ENCODE data around the gene CENPF. TPM values are rescaled to one million over a fixed set of nuclear protein-coding genes. Genes with fewer than 3 reads are reported as not detected.

Gene CENPF
- total and polyA plus RNA-seq, 11 donors: 0.04 to 8.8 (median 0.70) TPM

- H3K9me3 ChIP-seq: no peaks in the 10 kb centered on the region
- no peaks in the 10 kb centered on the region for H3K4me1 ChIP-seq
- ATAC-seq: no peak
- no peak overlapping the region for H3K27ac ChIP-seq
- no peaks in the 10 kb centered on the region for H3K27me3 ChIP-seq
- DNase-seq: no peak
- TF ChIP-seq POLR2A (IDR thresholded peaks at IDR 0.05) (no peak), CTCF (IDR thresholded peaks at IDR 0.05) (no peak)
- H3K4me3 ChIP-seq: no peak overlapping the region
- intact Hi-C loops (cut with DNase I): no loop called here
- H3K36me3 ChIP-seq: peaks cover 0 to 8% (median 0%) of the 10 kb centered on the region in 9 donors
- 89 to 97% (median 95%) methylated on average over 6 of the region's 6 CpGs for WGBS, 4 donors
Observed at GRCh38 chr1:214640431-214641213, 37.6 kb downstream of the CENPF start.

- Histone ChIP-seq H3K4me1 (no peaks in the 10 kb centered on the region), H3K27me3 (no peaks in the 10 kb centered on the region), H3K36me3 (peaks cover 0 to 8% (median 0%) of the 10 kb centered on the region in 9 donors), H3K4me3 (no peak overlapping the region), H3K27ac (no peak overlapping the region), H3K9me3 (no peaks in the 10 kb centered on the region)
- WGBS, 4 donors: 84 to 94% (median 93%) methylated on average over 2 of the region's 2 CpGs
- ATAC-seq (no peak), DNase-seq (no peak)
- TF ChIP-seq POLR2A (IDR thresholded peaks at IDR 0.05) (no peak), CTCF (IDR thresholded peaks at IDR 0.05) (no peak)
- intact Hi-C loops (cut with DNase I): no loop called here
Observed at GRCh38 chr1:214641214-214641895, 38.4 kb downstream of the CENPF start.

- H3K27ac ChIP-seq: no peak overlapping the region
- H3K36me3 ChIP-seq: peaks cover 0 to 8% (median 0%) of the 10 kb centered on the region in 9 donors
- DNase-seq: no peak
- no peaks in the 10 kb centered on the region for H3K4me1 ChIP-seq
- no peaks in the 10 kb centered on the region for H3K27me3 ChIP-seq
- H3K9me3 ChIP-seq: no peaks in the 10 kb centered on the region
- ATAC-seq: no peak
- H3K4me3 ChIP-seq: no peak overlapping the region
- 78 to 89% (median 81%) methylated on average over 8 of the region's 8 CpGs for WGBS, 4 donors
- TF ChIP-seq POLR2A (IDR thresholded peaks at IDR 0.05) (no peak), CTCF (IDR thresholded peaks at IDR 0.05) (no peak)
- intact Hi-C loops (cut with DNase I): no loop called here
Observed at GRCh38 chr1:214643030-214643429, 40.0 kb downstream of the CENPF start.

GRCh38 chr1:214645712-214646111 lies 42.7 kb downstream of the CENPF start:
- WGBS, 4 donors: 92 to 98% (median 97%) methylated on average over 10 of the region's 10 CpGs

More at GRCh38 chr1:214645712-214646111, 42.7 kb downstream of the CENPF start:
- Histone ChIP-seq H3K27ac (no peak overlapping the region), H3K27me3 (no peaks in the 10 kb centered on the region), H3K9me3 (no peaks in the 10 kb centered on the region), H3K36me3 (no peaks in the 10 kb centered on the region), H3K4me1 (no peaks in the 10 kb centered on the region), H3K4me3 (no peak overlapping the region)
- intact Hi-C loops (cut with DNase I): no loop called here
- ATAC-seq (no peak), DNase-seq (no peak)
- TF ChIP-seq CTCF (IDR thresholded peaks at IDR 0.05) (no peak), POLR2A (IDR thresholded peaks at IDR 0.05) (no peak)

Measured in heart left ventricle (tissue), 16 donors.